Measurements from ENCODE around the gene CLSTN3. TPM values are rescaled to one million over a fixed set of nuclear protein-coding genes. Genes with fewer than 3 reads are reported as not detected.

Gene CLSTN3
- total and polyA plus RNA-seq, 2 donors (not counting 1 experiment from before 2014, with no cell fraction given), result 31.7 to 36.5 TPM

GRCh38 chr12:7114008-7114407 is 16.2 kb upstream of the CLSTN3 start:
- H3K9me3 ChIP-seq (ENCODE audit: control extremely low read depth in 1 of 3, control insufficient read depth in 2 of 3, insufficient read depth in 1 of 3, low read length in 2 of 3), result no peaks in the 10 kb centered on the region
- no peak overlapping the region for H3K4me3 ChIP-seq (ENCODE audit: control extremely low read depth in 1 of 5, extremely low read depth in 1 of 5, insufficient read depth in 1 of 5, low read depth in 2 of 5, low read length in 4 of 5)
- no peak overlapping the region for H3K4me2 ChIP-seq (replicated peaks; ENCODE audit: low read depth, low read length, poor library complexity, severe bottlenecking)
- H3K4me1 Mint-ChIP-seq, result peaks cover 10% of the 10 kb centered on the region
- ATAC-seq (ENCODE audit: low read depth), result no peak
- H2AFZ ChIP-seq (ENCODE audit: insufficient read depth, low read depth, low read length, poor library complexity, severe bottlenecking), result no peak overlapping the region
- POLR2A ChIA-PET, result no interaction called here
- peaks cover 0 to 30% of the 10 kb centered on the region in 2 experiments for H3K36me3 ChIP-seq (replicated peaks in 1 of 2; ENCODE audit: control extremely low read depth in 1 of 2, control insufficient read depth in 1 of 2, extremely low read depth in 1 of 2, insufficient read depth in 2 of 2, low read length in 1 of 2)
- no peak overlapping the region for H3K27ac Mint-ChIP-seq
- H3K79me2 ChIP-seq (ENCODE audit: control insufficient read depth, insufficient read depth, low read length), result peaks cover 17% of the 10 kb centered on the region
- WGBS (ENCODE audit: insufficient coverage), result 97% methylated on average over 11 of the region's 11 CpGs
- peaks cover 5 to 11% of the 10 kb centered on the region in 2 donors for H3K4me1 ChIP-seq (ENCODE audit: control insufficient read depth in 2 of 2, insufficient read depth in 2 of 2, low read length in 2 of 2)
- no peaks in the 10 kb centered on the region for H3K27me3 Mint-ChIP-seq
- no peaks in the 10 kb centered on the region for H3K27me3 ChIP-seq (replicated peaks in 1 of 4; ENCODE audit: control extremely low read depth in 1 of 4, control insufficient read depth in 3 of 4, insufficient read depth in 4 of 4, low read length in 3 of 4)
- no peak overlapping the region for H3K4me3 Mint-ChIP-seq
- CTCF ChIA-PET, result interaction anchor here (1.2 to 4.2 kb wide), 9 partner anchors 11 to 262 kb away, joined by 3 to 28 read pairs (median 7); partner anchors contain the start of genes C12orf57, PEX5, RNU7-1 and SPSB2
- H3K9ac ChIP-seq (ENCODE audit: low read length), result no peak overlapping the region
- no peak for DNase-seq
- H3K9me3 Mint-ChIP-seq (ENCODE audit: insufficient read depth), result no peaks in the 10 kb centered on the region
- peaks cover 8% of the 10 kb centered on the region for H4K20me1 ChIP-seq (ENCODE audit: control insufficient read depth, insufficient read depth, low read length, poor library complexity, severe bottlenecking)
- intact Hi-C loops (cut with micrococcal nuclease), result no loop called here
- no peak overlapping the region for H3K27ac ChIP-seq (ENCODE audit: low read length in 2 of 2)
- TF ChIP-seq, protein P1, sequence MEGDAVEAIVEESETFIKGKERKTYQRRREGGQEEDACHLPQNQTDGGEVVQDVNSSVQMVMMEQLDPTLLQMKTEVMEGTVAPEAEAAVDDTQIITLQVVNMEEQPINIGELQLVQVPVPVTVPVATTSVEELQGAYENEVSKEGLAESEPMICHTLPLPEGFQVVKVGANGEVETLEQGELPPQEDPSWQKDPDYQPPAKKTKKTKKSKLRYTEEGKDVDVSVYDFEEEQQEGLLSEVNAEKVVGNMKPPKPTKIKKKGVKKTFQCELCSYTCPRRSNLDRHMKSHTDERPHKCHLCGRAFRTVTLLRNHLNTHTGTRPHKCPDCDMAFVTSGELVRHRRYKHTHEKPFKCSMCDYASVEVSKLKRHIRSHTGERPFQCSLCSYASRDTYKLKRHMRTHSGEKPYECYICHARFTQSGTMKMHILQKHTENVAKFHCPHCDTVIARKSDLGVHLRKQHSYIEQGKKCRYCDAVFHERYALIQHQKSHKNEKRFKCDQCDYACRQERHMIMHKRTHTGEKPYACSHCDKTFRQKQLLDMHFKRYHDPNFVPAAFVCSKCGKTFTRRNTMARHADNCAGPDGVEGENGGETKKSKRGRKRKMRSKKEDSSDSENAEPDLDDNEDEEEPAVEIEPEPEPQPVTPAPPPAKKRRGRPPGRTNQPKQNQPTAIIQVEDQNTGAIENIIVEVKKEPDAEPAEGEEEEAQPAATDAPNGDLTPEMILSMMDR (IDR thresholded peaks at IDR 0.05), result no peak
- no peak for TF ChIP-seq EZH2 (IDR thresholded peaks at IDR 0.05; ENCODE audit: borderline replicate concordance, insufficient read depth, low read depth, low read length, poor library complexity, severe bottlenecking)

DNA sequence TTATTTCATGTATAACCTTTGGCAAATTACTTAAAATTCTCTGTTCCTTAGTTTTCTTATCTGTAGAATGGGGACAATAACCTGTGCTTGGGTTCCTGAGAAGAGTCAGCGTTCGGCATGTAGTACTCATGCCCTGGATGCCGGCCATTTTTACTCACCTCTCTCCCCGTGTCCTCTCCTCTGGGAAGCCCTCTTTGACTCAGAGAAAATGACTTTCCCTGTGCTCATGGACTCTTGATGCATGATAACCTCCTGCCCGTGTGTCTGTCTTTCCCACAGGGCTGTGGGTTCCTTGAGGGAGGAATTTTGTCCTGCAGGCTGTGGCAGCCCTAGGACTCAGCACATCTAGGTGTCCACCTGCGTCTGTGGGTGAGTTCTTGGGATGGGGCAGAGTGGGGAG is 15.3 kb upstream of the CLSTN3 start:
- H3K36me3 ChIP-seq (replicated peaks in 1 of 2; ENCODE audit: control extremely low read depth in 1 of 2, control insufficient read depth in 1 of 2, extremely low read depth in 1 of 2, insufficient read depth in 2 of 2, low read length in 1 of 2), result peaks cover 0 to 30% of the 10 kb centered on the region in 2 experiments
- ATAC-seq (ENCODE audit: low read depth), result no peak
- no peak overlapping the region for H3K9ac ChIP-seq (ENCODE audit: low read length)
- Mint-ChIP-seq H3K27me3 (no peaks in the 10 kb centered on the region), H3K4me1 (peaks cover 4% of the 10 kb centered on the region), H3K27ac (no peak overlapping the region), H3K4me3 (no peak overlapping the region), H3K9me3 (ENCODE audit: insufficient read depth) (no peaks in the 10 kb centered on the region)
- H2AFZ ChIP-seq (ENCODE audit: insufficient read depth, low read depth, low read length, poor library complexity, severe bottlenecking), result no peak overlapping the region
- H3K4me1 ChIP-seq (ENCODE audit: control insufficient read depth in 2 of 2, insufficient read depth in 2 of 2, low read length in 2 of 2), result peaks cover 0 to 4% of the 10 kb centered on the region in 2 donors
- H3K79me2 ChIP-seq (ENCODE audit: control insufficient read depth, insufficient read depth, low read length), result peaks cover 8% of the 10 kb centered on the region
- DNase-seq, result no peak
- intact Hi-C loops (cut with micrococcal nuclease), result no loop called here
- ChIA-PET POLR2A (no interaction called here), CTCF (no interaction called here)
- no peak overlapping the region for H3K4me2 ChIP-seq (replicated peaks; ENCODE audit: low read depth, low read length, poor library complexity, severe bottlenecking)
- 100% methylated on average over 3 of the region's 6 CpGs for WGBS (ENCODE audit: insufficient coverage)
- peaks cover 8% of the 10 kb centered on the region for H4K20me1 ChIP-seq (ENCODE audit: control insufficient read depth, insufficient read depth, low read length, poor library complexity, severe bottlenecking)
- H3K27me3 ChIP-seq (replicated peaks in 1 of 4; ENCODE audit: control extremely low read depth in 1 of 4, control insufficient read depth in 3 of 4, insufficient read depth in 4 of 4, low read length in 3 of 4), result no peaks in the 10 kb centered on the region
- H3K9me3 ChIP-seq (ENCODE audit: control extremely low read depth in 1 of 3, control insufficient read depth in 2 of 3, insufficient read depth in 1 of 3, low read length in 2 of 3), result no peaks in the 10 kb centered on the region
- no peak overlapping the region for H3K4me3 ChIP-seq (ENCODE audit: control extremely low read depth in 1 of 5, extremely low read depth in 1 of 5, insufficient read depth in 1 of 5, low read depth in 2 of 5, low read length in 4 of 5)
- TF ChIP-seq, protein P1 (IDR thresholded peaks at IDR 0.05), result no peak
- no peak for TF ChIP-seq EZH2 (IDR thresholded peaks at IDR 0.05; ENCODE audit: borderline replicate concordance, insufficient read depth, low read depth, low read length, poor library complexity, severe bottlenecking)
- no peak overlapping the region for H3K27ac ChIP-seq (ENCODE audit: low read length in 2 of 2)
